Hypothalamus (tissue), 51 donors: ENCODE measurements around the gene ADAMTSL2.
A peak's percentile ranks its signal among the peaks of the same experiment; 100 is the strongest.

Experiments
- DNase-seq, 51 donors: peaks; one replicate each; lab custom pipeline; 2025; lab: John Stamatoyannopoulos, UW

ADAMTSL2 gene

GRCh38 chr9:133601746-133602145, 67.2 kb downstream of the ADAMTSL2 start:
- no peak for DNase-seq

- DNase-seq: no peak
Observed at GRCh38 chr9:133602277-133602676, 67.8 kb downstream of the ADAMTSL2 start.

DNA sequence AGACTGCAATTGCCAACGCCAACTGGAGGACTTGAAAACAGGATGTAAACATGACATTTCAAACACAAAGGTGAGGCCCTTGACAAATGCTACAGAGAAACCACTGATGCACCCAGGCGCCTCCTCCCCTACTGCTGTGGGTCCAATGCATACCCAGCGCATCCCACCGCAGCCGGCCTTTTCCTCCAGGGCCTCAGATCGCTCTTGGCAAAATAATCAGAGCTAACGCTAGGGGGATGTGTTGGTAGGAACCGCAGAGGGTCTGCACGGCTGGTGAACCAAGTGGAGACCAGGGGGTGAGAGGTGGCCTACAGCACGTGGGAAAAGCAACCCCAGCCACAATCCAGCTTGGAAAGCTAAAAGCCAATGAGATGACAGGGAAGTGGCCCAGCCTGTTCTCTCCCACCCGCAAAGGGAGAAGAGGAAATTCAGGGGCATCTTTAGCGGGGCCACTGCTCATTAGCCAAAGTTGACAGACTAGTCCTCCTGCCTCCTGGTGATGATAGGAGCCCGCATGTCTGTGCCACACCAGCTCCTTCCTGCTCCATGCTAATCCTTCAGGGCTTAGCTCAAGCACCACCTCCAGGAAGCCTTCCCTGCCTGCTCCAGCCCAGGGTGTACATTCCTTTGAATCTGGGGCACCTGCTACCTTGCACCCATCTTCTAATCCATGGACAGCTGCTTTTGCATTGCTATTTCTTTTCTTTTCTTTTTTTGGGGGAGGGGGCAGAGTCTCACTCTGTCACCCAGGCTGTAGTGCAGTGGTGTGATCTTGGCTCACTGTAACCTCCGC, 68.8 kb downstream of the ADAMTSL2 start:
- DNase-seq: no peak

DNA sequence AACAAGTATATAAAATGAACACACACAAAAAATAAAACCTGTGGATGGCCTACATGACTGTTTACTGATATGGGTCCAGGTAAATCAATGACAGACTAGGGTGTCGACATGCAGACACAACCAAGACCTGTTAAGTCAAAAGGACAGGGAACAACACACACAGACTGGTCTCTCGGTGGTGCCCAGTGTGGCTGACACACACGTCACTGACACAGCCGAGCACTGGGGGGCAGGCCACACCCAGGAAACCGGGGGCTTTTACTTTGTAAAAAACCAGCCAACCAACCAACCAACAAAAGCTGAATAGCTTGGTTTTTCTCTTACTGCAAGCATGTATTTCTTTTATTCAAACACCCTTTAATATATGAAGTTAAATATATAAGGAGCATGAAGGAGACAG, 69.7 kb downstream of the ADAMTSL2 start:
- DNase-seq: no peak

DNA sequence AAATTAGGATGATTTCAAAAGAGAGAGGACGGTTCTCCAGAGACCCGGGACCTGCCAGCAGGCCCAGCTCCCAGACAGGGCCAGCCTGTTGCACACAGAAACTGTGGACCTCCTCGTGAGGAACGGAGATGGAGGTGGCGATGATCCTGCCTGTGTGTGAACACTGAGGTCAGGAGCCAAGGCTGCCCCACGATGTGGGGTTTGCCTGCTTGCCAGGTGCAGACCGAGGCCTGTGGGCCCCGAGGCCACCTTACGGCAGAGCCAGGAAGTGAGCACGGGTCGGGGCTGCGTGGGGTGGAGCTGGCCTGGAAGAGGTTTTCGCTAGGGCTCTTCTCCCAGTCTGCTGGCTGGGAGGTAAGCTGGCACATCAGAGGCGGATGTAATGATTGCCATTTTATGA, 70.4 kb downstream of the ADAMTSL2 start:
- no peak for DNase-seq

- no peak for DNase-seq
Observed at GRCh38 chr9:133605446-133605845, 70.9 kb downstream of the ADAMTSL2 start.

DNA sequence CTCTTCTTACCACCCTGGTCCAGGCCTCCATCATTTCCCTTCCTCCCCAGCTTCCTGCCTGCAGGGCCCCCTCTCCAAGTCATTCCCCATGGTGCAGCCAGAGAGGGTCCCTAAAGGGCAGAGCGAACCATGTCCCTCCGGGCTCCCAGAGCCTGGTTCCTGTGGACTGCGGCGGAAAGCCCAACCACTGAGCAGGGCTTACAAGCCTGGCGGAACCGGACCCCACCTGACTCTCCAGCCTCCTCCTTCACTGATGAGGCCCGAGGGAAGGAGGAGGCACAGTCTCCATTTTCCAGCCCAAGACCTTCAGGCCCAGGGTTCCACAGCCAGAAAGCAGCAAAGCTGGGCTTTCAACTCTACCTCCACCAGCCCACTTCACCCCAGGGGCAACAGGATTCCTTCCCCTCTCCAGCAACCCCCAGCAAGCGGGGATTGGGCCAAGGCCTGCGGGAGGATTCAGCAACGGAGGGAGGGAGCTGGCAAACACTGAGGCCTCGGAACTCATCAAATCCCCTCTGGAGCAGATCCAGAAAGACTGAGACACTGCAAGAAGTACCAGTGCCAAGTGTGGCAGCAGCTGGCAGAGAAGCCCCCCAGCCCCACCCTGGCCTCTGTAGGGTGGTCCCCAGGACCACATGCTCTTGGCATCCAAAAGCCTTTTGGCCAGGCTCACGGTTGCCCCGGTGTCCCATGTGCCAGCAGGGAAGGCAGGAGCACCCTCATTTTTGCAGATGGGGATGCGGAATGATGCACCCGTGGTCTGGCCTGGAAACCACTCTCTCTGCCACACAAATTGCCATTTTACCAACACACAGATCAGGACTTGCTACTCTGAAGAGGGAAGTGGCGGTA, 71.6 kb downstream of the ADAMTSL2 start:
- peak in 1 of 51 donors; percentile 7 for DNase-seq

- no peak for DNase-seq
Observed at GRCh38 chr9:133606708-133607025, 72.2 kb downstream of the ADAMTSL2 start.

- DNase-seq: no peak
Observed at GRCh38 chr9:133607381-133607780, 72.9 kb downstream of the ADAMTSL2 start.

DNA sequence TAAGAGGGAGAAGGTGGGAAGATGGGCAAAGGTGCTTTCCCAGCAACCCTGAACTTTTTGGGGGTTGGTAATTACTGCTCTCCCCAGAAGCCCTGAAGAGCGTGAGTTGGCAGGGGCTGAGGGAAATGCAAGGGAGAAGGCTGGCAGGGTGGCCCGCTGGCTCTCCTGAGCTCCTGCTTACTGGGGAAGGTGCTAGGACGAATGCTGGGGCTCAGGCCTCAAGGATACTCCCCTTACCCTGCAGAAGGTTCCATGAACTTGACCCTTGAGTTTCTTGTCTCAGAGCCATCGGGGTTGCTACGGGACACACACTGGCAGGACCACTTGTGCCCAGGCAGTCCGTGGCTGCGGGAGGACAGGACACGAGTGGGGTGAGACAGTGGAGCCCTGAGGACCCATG, 73.5 kb downstream of the ADAMTSL2 start:
- no peak for DNase-seq

DNA sequence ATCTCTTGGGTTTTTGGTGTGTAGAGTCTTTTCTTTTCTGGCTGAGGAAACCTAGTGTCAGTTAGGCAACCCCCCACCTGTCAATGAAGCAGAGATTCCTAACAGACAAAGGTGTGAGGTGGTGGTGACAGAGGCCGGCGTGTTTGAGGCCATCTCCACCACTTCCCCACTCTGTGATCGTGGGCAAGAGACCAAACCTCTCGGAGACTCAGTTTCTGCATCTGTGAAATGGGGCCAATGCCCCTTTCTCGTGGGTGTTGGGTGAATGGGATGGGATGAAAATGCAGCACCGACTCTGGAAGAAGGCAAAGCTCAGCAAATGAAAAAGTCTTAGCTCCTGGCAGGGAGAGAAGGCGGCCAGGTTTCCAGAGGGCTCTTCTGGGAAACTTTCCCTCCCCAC, 73.9 kb downstream of the ADAMTSL2 start:
- DNase-seq: no peak

DNA sequence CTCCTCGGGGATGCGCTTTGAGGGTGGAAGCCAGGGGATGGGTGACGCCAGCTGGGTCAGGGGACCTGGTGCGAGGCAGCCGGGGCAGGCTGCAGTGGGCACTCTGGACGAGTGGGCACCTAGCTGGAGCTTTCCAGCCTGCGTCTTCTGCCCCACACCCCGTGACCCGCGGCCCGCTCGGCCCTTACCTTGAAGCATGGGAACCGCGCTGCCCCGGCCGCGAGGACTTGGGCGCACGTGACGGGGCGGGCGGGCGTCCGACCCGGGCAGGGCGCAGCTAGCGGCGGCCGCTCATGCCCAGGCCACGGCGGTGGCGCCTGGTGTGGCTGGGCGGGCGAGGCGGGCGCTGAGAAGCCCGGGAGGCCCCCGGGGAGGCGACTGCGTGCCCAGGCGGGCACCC, 74.4 kb downstream of the ADAMTSL2 start:
- DNase-seq: peak in 1 of 51 donors; percentile 59

DNA sequence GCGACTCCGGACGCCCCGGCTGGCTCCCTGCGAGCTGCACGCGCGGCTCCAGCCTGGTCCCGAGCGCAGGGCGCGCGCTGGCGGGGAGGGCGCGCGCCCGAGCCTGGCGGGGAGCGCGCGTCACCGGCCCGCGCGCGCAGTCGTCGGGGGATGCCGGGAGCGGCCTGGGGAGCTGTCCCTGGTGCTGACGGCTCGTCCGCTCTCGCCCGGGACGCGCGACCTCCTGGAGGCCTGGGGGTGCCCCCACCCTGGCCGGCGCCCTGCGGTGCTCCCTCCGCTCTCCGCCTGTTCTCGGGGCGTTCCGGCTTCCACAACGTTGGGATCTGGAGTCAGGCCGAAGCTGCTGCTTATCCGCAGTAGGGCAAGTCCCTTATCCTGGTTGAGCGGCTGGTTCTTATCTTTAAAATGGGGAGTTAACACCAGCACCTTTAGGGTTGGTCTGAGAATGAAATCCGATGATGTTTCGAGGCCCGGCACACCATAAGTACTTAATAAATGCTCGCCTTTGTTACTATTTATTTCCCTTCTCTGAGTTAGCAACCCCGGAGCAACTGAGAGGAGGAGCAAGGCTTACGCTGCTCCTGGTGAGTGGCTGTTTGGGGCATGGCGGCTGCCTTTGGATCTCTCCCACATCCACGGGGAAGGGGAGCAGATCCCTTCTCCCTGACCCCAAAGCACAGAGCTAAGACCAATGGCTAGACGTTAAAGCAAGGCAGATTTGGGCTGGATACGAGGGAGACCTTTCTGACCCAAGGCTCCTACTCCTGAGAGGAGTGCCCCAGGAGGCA, 75.0 kb downstream of the ADAMTSL2 start, which contains the start of gene FAM163B:
Gene FAM163B (minus strand): TSS at position 79 of the 788 bp plus-strand sequence. CDS start 29,166 bp downstream, outside the sequence.
- peak in 29 of 51 donors; percentile 6 to 68 (median 40) for DNase-seq

- no peak for DNase-seq
Observed at GRCh38 chr9:133610845-133611244, 76.3 kb downstream of the ADAMTSL2 start.

- DNase-seq: no peak
Observed at GRCh38 chr9:133612051-133612450, 77.5 kb downstream of the ADAMTSL2 start.

DNA sequence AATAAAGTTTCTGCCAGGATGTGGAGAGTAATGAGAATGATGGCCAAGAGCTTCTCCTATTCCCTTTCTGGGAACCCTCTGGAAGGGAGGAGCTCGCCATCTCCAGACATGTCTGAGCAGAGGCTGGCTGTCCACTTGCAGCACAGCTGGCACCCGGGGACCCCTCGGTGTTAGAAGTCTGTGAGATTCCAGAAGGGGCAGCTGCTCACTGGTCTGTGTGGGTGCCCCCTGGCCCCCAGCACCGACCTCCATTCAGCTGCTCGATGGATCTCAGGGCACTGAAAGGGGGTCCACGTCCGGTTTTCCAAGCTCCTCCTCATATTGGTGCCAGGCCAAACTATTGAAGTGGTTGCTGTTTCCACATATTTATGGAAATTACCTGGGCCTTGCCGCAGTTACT, 78.3 kb downstream of the ADAMTSL2 start:
- DNase-seq: no peak

DNA sequence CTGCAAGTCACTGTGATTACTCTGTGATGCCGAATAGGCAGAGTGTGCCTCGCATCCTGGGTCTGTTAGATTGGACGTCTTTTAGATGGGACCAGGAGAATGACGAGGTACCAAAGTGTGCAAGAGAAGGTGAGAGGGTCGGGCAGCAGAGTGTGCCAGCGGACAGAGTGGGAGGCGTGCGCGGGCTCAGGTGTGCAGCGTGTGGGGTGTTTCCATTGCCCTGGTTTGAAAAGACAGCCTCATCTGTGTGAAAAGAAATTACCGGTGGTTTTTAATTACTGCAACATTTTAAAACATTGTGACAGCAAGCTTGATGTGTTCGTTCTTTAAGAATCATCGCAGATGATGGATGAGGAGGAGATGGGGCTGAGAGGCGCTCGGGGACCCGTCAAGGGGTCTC, 78.9 kb downstream of the ADAMTSL2 start:
- DNase-seq: no peak

DNA sequence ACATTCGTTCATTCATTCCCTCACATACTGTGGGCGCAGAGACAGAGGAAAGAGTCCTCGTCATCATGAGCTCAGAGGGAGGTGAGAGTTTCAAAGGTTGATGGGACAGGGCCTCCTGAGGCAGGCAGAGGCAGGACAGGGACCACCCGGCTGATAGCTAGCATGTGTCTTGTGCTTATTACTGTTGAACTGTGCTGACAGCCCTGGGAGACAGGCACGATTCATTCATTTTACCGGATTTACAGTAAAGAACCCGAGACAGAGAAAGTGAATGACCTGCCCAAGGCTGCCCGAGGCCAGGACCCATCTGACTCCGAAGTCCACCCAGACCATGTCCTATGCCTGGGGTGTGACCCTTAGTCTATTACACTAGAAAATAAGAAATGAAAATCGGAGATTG, 79.6 kb downstream of the ADAMTSL2 start:
- no peak for DNase-seq

DNA sequence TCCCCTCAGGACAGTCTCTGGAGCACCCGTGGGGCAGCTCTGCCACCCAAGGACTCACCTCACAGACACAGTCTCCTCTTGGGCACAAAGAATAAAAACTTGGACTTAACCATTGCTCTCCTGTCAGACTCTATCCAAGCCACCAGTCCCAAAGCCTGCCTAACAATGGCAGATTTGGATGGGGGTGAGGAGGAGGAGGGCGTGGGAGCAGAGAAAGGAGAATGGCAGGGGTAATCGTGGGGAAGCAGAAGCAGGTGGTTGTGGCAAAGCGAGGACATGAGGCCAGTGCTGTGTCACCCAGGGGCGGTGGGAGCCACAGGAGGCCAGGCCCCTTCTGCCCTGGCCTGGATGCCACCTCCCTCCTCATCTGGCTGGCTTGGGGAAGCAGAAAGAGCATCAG, 80.2 kb downstream of the ADAMTSL2 start:
- DNase-seq: no peak

GRCh38 chr9:133615186-133615585, 80.7 kb downstream of the ADAMTSL2 start:
- no peak for DNase-seq

DNA sequence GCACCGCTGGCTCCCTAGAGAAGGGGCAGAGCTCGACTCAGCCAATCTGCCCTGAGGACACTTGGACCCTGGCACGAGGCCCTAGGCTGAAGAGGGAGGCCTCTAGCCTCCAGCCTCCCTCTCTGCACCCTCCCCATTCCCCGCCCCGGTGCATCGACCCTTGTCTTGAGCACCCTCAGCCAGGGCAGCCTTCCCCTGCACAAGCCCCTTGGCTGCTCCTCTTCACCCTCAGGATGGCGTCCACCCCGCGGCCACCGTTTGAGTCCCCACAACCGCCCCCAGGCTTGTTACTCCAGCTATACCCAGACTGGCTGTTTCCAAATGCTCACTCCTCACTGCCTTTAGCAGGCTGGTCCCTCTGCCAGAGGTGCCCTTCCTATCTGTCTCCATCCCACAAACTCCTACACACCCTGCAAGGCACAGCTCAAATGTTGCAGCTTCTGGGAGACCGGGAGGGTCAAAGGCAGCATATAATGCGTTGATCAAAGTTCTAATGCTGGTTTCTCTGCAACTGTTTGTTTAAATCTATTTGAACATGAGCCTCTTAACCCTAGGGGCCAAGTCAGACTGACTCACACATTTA, 81.2 kb downstream of the ADAMTSL2 start:
- DNase-seq: no peak
